Caki2 (cell line): ENCODE measurements around the gene GFI1. TPM values are rescaled to one million over a fixed set of nuclear protein-coding genes. Genes with fewer than 3 reads are reported as not detected.

ENCODE experiments used
- DNase-seq: peaks from one replicate; pipeline ENCODE4 v3.0.0-alpha.2; 2015; ENCODE audit warnings: low read depth
- in situ Hi-C: cut with HindIII; loops from 2 replicates; pipeline ENCODE4 v1.10.0; 2016; ENCODE audit warnings: low sequenced_read_pairs, low pct_unique_long_range_greater_than_20kb, mixed read lengths
- total RNA-seq: library from RNA; depleted of rRNA; stranded (reverse); fragments of >200 nt; shearing (Covaris generic); gene quantifications from 2 replicates; pipeline ENCODE4 v1.2.3, GENCODE V29; 2014; ENCODE audit warnings: low replicate concordance

The GFI1 gene
- total RNA-seq, 1 experiment from 2014 or later = 1.4 TPM

DNA sequence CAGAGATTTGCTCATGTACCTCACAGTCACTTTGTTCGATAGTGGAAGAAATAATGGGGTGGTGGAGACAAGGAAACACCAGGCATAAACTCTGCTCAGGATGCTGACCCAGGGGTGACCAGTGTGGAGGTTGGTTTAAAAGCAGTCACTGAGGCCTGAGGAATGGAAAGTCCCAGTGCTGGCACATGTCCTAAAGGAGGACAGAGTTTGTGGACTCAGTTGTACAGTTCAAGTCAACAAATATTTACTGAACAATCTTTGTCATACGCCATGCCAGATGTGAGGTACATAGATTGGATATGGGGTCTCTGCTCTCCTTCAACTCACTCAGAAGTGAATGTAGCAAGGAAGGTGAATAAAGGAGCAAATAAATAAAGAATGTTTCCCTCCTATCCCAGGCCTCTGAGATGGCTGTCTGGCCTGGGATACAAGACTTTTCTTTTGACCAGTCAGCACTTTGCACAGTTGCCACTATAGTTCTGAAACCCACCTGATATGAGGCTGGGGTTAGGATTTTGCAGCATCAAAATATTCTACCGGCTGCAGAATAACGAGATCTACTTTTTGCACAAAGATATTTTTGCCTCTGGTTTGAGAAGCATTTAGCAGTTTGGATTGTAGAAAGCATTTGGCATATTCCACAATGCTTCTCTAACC is 7.9 kb upstream of the GFI1 start:
- in situ Hi-C loops = no loop called here
- no peak for DNase-seq

DNA sequence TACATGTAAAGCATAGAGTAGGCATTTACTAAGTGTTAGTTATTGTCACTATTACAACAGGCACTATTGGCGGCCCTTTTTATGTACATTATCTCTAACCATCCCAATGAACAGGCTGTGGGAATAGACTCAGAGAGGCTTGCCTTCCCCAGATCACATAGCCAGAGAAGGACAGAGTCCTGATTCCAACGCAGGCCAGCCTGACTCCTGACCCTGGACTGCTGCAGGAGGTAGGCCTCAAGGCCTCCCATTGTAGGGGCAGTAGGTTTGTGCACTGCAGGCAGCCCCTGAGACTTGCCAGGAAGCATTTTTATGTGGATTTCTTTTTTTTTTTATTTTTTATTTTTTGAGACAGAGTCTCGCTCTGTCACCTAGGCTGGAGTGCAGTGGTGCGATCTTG is 6.4 kb upstream of the GFI1 start:
- no peak for DNase-seq
- in situ Hi-C loops = no loop called here

DNA sequence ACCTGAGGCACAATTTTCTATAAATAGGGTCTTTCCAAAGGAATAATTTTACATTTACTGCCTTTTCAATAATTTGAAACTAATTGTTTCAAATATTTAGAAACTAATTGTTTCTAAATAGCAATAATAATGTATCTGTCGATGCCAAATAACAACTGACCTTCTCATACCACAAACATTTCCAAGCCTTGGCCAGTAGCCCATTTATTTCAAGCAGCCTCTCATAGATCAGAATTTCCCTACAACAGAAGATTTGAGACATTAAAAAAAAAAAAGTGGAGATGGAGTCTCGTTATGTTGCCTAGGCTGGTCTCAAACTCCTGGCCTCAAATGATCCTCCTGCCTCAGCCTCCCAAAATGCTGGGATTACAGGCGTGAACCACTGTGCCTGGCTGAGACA is 2.1 kb upstream of the GFI1 start:
- no peak for DNase-seq
- in situ Hi-C loops = no loop called here

DNA sequence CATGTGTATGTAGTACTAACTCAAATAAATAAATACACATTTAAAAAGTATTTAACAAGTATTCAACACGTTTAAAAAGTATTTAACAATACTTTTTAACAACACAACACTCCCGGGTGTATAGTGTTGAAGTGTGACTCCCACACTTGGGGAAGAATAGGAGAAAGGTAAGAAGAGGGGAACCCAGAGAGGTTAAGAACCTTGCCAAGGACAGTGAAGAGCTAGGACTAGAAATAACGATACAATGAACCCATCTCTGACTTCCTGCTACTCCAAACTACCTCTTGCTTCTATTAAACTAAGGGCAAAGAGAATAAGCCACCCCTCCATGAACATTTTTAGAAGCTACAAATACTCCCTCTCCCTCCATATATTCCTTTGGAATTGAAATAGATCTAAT is 1.7 kb upstream of the GFI1 start:
- in situ Hi-C loops = no loop called here
- no peak for DNase-seq

DNA sequence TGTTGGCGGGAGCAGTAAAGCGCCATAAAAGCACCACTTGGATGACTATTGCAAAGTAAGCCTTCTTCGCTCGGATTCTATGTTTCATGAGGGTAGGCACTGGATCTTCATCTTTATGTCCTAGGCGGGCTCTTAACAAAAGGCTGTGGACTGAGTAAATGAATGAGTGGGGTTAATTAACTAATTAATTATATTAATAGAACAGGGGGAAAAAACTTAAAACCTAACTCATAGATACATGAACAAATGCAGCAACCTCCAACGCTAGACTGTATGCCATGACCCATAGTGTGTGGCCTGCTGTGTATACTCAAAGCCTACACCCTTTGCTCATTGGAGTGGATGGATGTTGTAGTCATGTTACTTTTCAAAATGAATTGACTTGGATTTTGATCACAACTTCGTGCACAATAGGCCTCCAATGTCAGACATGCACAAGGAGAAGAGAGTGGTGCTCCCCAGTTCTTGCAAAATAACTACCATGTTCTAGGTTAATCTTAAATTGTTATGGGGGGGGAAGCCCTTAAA is 417 bp upstream of the GFI1 start:
- no peak for DNase-seq
- in situ Hi-C loops = no loop called here

DNA sequence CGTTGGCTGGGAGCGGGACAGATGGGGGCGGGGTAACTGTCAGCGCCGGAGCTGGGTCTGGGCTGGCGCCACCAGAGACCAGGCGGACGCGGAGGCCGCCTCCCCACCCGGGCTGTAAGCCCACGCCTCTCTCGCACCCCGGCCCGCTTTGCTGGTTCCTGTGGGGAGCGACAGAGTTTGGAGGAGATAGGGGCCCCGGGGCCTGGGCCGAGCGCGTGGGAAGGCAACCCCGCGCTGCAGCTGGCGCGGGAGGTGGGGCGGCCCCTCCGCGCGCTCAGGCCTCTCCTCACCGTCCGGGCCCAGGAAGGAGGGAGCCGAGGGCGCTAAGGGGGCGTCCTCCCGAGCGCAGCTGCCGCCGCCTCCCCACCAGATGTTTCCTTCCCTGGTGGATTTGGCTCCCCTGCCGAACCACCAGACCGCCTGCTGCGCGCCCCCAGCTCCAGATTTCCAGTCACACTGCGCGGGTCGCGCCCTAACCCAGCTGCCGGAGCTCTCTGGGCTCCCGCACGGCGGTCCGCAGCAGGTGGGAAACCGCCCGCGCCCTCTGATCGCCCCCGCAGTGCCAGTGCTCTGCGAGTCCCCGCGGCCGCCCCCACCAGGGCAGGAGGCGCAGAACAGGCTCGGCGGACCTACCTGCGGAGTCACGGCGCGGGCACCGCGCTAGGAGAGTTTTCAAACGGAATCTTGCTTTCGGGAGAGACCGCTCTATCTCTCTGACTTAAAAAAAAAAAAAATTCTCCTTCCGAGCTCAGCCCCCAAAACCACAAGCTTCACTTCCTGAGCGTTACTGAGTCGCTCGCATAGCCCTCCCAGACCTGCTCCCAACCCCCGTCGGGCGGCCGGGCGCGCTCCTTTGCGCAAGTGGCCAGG is 1.1 kb downstream of the GFI1 start:
- DNase-seq = peak; percentile 52
- in situ Hi-C loops = no loop called here

DNA sequence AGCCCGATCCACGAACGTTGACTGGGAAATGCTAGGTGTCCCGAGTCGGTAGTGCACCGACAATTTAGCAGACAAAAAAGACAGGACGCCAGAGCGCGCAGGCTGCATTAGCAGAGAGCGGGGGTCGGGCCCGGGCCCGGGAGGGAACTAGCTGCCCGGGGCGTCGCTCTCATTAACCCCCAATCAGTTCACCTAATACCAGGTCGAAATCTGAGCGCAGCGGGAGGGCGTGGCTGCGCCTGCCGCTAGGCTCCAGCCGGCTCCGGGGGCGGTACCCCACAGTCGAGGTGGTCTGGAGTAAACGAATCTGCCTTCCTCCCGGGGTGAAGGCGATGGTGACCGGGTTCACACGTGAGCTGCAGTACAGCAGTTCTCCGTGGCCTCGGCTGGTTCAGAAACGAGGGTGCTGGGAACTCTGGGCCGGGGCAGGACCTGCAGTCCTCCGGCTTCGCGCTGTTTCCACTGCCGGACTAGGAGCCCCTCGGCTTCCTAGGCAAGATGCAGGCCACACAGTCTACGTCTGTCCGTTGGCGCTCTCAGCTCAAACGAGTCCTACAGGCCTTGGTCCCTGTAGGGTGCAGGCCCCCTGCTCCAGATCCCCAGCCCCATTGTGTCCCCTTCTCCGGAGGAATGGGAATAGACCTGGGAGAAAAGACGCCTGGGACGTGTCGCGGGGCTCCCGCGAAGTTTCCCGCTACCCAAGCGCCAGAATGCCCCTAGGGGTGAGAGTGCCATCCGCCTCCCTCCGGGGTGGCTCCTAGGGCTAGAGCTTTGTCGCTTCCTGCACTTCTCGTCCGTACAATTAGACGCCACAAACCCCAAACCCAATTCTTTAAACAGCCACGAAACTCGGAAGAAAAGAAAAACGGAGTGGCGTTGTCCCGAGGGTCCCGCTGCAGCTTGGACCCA is 2.0 kb downstream of the GFI1 start:
- in situ Hi-C loops = no loop called here
- DNase-seq = no peak

DNA sequence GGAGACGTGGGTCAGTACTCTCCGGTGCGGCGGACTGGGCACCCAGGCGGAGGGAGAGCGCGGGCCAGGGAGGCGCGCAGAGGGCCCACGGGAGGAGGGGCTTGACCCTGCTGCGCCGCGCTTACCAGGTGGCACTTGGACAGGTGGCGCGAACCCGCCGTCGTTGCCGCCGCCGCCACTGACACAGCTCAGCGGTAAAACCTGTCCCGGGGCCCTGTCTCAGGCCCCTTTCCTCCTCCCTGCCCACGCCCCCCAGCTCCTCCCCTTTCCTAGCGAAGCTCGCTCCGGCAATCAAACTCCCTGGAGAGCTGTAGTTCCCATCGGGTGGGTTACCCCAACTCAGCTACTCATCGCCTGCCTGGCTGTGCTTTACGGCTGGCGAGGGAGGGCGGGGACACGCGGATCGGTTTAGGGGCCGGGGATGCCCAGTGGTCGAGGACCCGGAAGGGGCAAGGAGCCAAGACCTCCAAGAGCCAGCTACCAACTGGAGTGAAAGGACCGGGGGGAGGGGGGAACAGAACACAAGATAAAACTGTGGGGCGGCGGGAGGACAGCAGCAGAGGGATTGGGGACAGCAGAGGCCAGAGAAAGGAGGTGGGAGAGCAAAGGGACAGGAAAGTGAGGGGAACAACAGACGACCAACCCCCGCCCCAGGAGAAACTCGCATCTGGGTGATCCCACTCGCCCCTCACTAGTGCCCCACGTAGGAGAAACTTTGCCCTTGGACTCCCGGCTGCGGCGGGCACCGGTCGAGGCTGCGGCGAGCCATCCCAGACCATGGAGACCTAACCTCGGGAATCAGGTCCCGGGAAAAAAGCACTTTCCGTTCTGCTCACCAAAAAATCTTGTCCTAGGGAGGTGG is 2.9 kb downstream of the GFI1 start:
- in situ Hi-C loops = no loop called here
- DNase-seq = no peak

DNA sequence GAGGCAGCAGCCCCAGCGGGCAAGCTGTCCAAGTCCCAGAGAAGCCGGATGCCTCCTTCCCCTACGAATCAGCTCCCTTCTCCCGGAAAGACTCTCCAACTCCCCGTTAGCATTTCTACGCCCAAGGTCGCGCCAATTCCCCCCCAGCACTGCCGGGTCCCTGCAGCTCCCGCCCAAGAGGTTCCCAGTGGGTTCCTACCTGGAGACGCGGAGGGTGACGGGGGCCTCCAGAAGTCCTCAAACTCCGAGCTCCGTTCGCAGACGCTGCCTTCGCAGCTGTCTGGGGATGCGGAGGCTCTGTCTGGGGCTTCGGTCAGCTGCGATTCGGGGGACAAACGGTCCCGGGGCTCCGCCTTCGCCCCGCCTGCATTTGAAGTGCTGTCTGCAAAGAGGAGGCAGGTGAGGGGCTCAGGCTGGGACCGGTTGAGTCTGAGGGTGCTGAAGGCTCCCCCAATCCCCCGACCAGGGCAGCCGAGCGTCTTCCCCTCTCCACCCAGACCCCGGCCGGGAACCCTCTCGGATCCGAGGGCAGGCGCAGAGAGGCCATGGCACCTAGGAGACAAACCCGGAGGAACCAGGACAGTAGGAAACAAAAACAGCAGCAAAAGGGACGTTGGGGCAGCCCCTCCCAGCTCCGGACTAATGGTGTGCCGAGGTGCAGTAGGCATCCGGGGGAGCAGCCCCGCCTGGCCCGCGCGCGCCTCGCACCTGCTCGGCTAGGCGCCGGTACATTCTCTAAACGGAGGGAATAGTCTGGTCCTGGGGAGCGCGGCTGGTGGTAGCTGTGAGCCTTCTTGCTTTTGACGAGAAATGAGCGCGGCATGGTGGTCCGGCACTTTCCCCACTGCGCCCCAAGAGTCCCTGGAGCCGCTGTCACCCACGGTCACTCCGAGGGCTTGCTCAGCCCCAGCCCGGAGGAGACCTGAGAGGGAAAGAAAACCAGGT is 3.8 kb downstream of the GFI1 start:
- in situ Hi-C loops = no loop called here
- no peak for DNase-seq

DNA sequence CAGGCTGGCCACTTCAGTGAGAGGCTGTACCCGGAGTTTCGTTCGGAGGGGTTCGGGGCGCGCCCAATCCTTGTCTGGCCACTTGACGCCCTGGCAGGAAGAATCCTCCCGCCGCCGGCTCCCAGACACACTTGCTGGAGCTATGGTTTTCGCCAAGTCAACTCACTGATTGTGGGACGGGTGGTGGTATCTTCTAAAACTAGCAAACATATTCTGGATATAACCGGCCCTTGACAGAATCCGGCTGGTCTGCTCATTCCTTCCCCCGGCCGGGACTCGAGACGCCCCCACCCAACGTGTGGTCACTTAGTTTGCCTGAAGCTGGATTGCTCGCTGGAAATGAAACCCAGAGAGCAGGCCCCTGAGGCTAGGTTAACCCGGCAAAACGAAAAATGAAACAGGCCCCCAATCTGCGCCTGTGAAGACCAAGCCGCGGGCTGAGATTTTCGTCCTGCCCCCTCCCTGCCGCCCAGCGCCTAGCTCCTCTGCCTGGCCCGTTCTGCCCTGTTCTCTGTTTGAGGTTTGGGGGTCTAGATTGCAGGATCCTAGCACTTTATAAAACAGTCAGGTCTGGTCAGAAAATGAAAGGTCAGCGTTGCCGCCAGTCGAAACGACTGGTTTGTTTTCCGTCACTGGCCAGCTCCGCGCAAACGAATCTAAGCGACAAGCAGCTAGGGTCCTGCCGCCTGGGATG is 4.6 kb downstream of the GFI1 start:
- DNase-seq = no peak
- in situ Hi-C loops = no loop called here

DNA sequence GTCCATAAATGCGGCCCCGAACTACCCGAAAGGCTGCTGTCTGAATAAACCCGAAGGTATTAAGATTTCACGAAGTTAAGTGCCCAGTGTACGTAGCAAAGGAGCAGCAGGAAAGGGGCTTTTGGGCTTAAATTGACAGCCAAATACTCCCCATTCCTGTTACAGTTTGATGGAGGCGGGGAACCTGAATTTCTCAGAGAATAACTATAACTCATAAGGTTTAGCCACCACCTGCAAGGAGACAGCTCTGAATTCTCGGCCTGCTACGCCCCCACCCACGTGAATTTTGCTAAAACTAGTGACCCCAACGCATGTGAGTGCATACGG is 5.2 kb downstream of the GFI1 start:
- in situ Hi-C loops = no loop called here

DNA sequence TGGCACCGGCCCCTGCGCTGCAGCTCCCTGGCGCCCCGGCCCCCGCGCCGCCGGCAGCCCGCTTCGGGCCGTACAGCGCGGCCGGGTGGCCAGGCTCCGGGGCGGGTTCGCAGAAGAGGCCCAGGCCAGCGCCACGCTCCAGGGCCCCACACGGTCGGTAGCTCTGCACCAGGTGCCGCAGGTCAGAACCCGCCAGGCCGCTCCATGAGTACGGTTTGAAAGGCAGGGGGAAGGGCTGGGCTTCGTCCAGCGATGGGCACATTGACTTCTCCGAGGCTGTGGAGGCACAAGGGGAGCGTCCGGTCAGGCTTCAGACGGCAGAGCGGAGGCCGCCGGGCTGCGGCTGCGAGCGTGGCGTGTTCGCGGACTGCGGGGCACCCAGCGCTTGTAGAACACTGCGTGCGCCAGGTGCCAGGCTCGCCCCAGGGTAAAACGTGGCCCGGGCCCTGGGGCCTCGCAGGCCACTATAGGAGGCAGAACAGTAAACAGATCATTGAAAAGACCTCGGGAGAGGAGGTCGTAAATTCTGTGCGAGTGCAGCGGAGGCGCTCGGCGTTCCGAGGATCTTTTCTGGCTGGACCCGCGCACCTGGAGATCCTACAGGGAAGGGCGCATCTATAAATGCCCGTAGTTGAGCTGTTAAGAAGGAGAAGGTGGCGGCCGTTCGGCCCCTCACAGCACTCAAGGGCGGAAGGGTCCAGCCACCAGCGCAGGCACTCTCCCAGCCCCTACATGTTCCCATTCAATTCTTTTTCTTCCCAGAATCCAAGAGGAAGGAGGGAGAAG is 5.7 kb downstream of the GFI1 start:
- in situ Hi-C loops = no loop called here
- no peak for DNase-seq

More for the DNA sequence above, 5.2 kb downstream of the GFI1 start:
- DNase-seq = no peak

DNA sequence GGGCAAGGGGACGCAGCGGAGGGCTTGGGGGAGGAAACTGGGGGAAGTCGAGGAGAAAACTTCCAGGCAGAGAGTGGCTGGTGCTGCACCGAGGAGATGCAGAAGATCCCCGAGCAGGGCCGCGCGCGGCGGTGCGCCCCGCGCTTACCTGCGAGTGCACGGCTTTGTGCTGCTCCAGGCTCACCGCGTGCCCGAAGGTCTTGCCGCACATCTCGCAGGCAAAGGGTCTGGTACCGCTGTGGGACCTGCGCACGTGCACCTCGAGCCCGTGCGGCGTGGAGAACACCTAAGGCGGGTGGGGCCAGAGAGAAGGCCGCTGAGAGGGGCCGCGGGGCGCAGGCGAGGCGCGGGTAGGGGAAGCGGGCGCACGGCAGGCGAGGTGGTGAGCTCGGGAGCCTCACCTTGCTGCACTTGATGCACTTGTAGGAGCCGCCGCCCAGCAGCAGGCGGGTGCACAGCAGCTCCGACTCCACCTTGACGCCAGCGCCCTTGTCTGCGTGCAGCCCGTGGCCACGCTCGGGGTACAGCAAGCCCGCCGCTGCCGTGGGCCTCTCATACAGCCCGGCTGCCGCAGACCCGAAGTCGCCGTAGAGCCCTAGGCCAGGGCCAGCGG is 6.4 kb downstream of the GFI1 start:
- DNase-seq = no peak
- in situ Hi-C loops = no loop called here

DNA sequence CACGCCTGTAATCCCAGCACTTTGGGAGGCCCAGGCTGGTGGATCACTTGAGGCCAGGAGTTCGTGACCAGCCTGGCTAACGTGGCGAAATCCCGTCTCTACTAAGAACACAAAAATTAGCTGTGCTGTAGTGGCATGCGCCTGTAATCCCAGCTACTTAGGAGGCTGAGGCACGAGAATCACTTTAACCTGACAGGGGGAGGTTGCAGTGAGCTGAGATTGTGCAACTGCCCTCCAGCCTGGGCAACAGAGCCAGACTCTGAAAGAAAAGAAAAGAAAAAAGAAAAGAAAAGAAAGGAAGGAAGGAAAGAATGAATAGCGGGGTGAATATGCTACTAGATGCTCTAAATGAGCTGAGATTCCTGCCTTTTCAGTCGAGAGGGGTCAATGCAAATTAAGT is 7.1 kb downstream of the GFI1 start:
- in situ Hi-C loops = no loop called here
- no peak for DNase-seq

DNA sequence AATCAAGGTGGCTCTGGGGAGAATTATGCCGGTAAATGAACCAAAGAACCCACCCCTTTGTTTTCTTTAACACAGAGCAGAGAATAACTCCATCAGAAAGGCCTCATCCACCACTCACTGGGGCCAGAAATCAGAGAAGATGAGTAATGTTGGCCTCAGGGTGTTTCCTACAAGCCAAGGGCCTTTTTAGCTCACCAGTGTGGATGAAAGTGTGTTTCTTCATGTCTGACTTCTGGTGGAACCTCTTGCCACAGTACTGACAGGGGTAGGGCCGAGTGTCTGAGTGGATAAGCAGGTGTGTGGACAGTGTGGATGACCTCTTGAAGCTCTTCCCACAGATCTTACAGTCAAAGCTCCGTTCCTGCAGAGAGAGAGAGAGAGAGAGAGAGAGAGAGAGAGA is 8.3 kb downstream of the GFI1 start:
- DNase-seq = no peak
- in situ Hi-C loops = no loop called here
